Fibroblast of lung (primary cell): ENCODE data around the gene NFIC. TPM values are rescaled to one million over a fixed set of nuclear protein-coding genes. Genes with fewer than 3 reads are reported as not detected.

Source experiments
- DNase-seq, 2 donors: peaks; one replicate each; pipeline versions ENCODE4 v3.0.0 to v3.0.0-alpha.2; 2010; ENCODE audit warnings: low read depth in 2 of 2
- H2AFZ ChIP-seq: 2 replicates; pipeline ENCODE4 v1.5.1; 2012; ENCODE audit warnings: low read length, control low read depth, inconsistent platforms
- H3K27ac ChIP-seq: 2 replicates; pipeline ENCODE4 v1.5.1; 2011; ENCODE audit warnings: low read length, control low read depth; ENCODE audit not compliant: insufficient read depth
- H3K27me3 ChIP-seq: 2 replicates; pipeline ENCODE4 v1.5.1; 2011; ENCODE audit warnings: mild to moderate bottlenecking, low read length; ENCODE audit not compliant: control insufficient read depth, insufficient read depth
- H3K36me3 ChIP-seq: 2 replicates; pipeline ENCODE4 v1.5.1; 2011; ENCODE audit warnings: low read length; ENCODE audit not compliant: control insufficient read depth, insufficient read depth
- H3K4me1 ChIP-seq: 2 replicates; pipeline ENCODE4 v1.5.1; 2011; ENCODE audit warnings: low read length; ENCODE audit not compliant: control insufficient read depth, insufficient read depth; ENCODE audit errors: extremely low read depth
- H3K4me2 ChIP-seq: 2 replicates; pipeline ENCODE4 v1.5.1; 2011; ENCODE audit warnings: low read length, control low read depth; ENCODE audit not compliant: insufficient read depth; ENCODE audit errors: extremely low read depth
- H3K4me3 ChIP-seq, 4 experiments: fragments of 200-600 bp in 1 of 4; sonication (generic) in 1 of 4; replicated peaks in 1 of 4; 2 replicates each; pipeline ENCODE4 v1.5.1; 2011 to 2016; ENCODE audit warnings: low read length in 4 of 4, low read depth in 3 of 4, mild to moderate bottlenecking in 3 of 4, control low read depth in 2 of 4, inconsistent platforms in 1 of 4, mixed read lengths in 1 of 4; ENCODE audit not compliant: insufficient read depth in 1 of 4; ENCODE audit errors: control extremely low read depth in 1 of 4
- H3K79me2 ChIP-seq: 2 replicates; pipeline ENCODE4 v1.5.1; 2012; ENCODE audit warnings: mild to moderate bottlenecking, low read length, inconsistent platforms; ENCODE audit not compliant: control insufficient read depth, insufficient read depth
- H3K9ac ChIP-seq: 2 replicates; pipeline ENCODE4 v1.5.1; 2011; ENCODE audit warnings: mild to moderate bottlenecking, low read length, control low read depth; ENCODE audit not compliant: insufficient read depth
- H3K9me3 ChIP-seq: 2 replicates; pipeline ENCODE4 v1.5.1; 2012; ENCODE audit warnings: low read depth, low read length; ENCODE audit not compliant: control insufficient read depth, insufficient read depth
- H4K20me1 ChIP-seq: 2 replicates; pipeline ENCODE4 v1.5.1; 2011; ENCODE audit warnings: low read length; ENCODE audit not compliant: control insufficient read depth, insufficient read depth; ENCODE audit errors: extremely low read depth
- CTCF ChIP-seq, 2 donors: IDR thresholded peaks in 1 of 2; conservative IDR thresholded peaks in 1 of 2; 1 replicate in 1 of 2; 2 replicates in 1 of 2; pipeline ENCODE4 v1.5.1; 2011 to 2012; ENCODE audit warnings: low read length in 2 of 2, control low read depth in 1 of 2, inconsistent platforms in 1 of 2, low read depth in 1 of 2, mild to moderate bottlenecking in 1 of 2
- EZH2 ChIP-seq: IDR thresholded peaks from 2 replicates; pipeline ENCODE4 v1.5.1; 2012; ENCODE audit warnings: low read length, control low read depth, mild to moderate bottlenecking; ENCODE audit errors: missing control alignments
- polyA plus RNA-seq, 2 donors: library from polyadenylated mRNA; depleted of rRNA in 1 of 2; stranded (reverse) in 1 of 2; unstranded in 1 of 2; fragments of >200 nt; gene quantifications; 2 replicates each; pipeline ENCODE4 v1.2.1, GENCODE V29; 2011 to 2012; ENCODE audit warnings: missing spikeins in 1 of 2
- total RNA-seq: library from RNA; depleted of rRNA; stranded (reverse); fragments of >200 nt; gene quantifications from 2 replicates; pipeline ENCODE4 v1.2.1, GENCODE V29; 2014

NFIC gene
- total and polyA plus RNA-seq, 2 donors (not counting 1 experiment from before 2014, with no cell fraction given) = 7.9 to 66.4 TPM

GRCh38 chr19:3458229-3459088 lies 92.1 kb downstream of the NFIC start:
- Histone ChIP-seq H4K20me1 (no peaks in the 10 kb centered on the region), H3K27me3 (no peaks in the 10 kb centered on the region), H3K4me2 (no peak overlapping the region), H3K36me3 (peaks cover 28% of the 10 kb centered on the region), H3K27ac (peak overlapping the region; percentile 85), H3K9me3 (no peaks in the 10 kb centered on the region), H2AFZ (no peak overlapping the region), H3K79me2 (peaks cover 27% of the 10 kb centered on the region), H3K9ac (no peak overlapping the region), H3K4me1 (peaks cover 20% of the 10 kb centered on the region), H3K4me3 (no peak overlapping the region)
- TF ChIP-seq CTCF (conservative IDR thresholded peaks at IDR 0.05 in 1 of 2, IDR thresholded peaks at IDR 0.05 in 1 of 2; ENCODE audit: low read depth in 1 of 2, low read length in 2 of 2) (no peak), EZH2 (no peak)
- peak; percentile 36 to 69 for DNase-seq

GRCh38 chr19:3459089-3459881 lies 92.9 kb downstream of the NFIC start:
- H4K20me1 ChIP-seq = no peaks in the 10 kb centered on the region
- no peak for TF ChIP-seq CTCF (conservative IDR thresholded peaks at IDR 0.05 in 1 of 2, IDR thresholded peaks at IDR 0.05 in 1 of 2; ENCODE audit: low read depth in 1 of 2, low read length in 2 of 2)
- TF ChIP-seq EZH2 = no peak
- peak; percentile 95 to 97 for DNase-seq
- H3K36me3 ChIP-seq = peaks cover 22% of the 10 kb centered on the region
- H2AFZ ChIP-seq = no peak overlapping the region
- H3K27me3 ChIP-seq = no peaks in the 10 kb centered on the region
- H3K79me2 ChIP-seq = peaks cover 21% of the 10 kb centered on the region
- H3K9me3 ChIP-seq = no peaks in the 10 kb centered on the region
- peak overlapping the region; percentile 85 for H3K27ac ChIP-seq
- H3K4me2 ChIP-seq = peak overlapping the region; percentile 32
- peaks cover 20% of the 10 kb centered on the region for H3K4me1 ChIP-seq
- peak overlapping the region; percentile 60 for H3K9ac ChIP-seq
- H3K4me3 ChIP-seq = no peak overlapping the region

GRCh38 chr19:3459965-3460582 lies 93.7 kb downstream of the NFIC start:
- no peak overlapping the region for H3K4me3 ChIP-seq
- no peaks in the 10 kb centered on the region for H4K20me1 ChIP-seq
- no peak for DNase-seq
- no peaks in the 10 kb centered on the region for H3K27me3 ChIP-seq
- peak overlapping the region; percentile 32 for H3K4me2 ChIP-seq
- H3K9ac ChIP-seq = peak overlapping the region; percentile 40
- H3K4me1 ChIP-seq = peaks cover 20% of the 10 kb centered on the region
- TF ChIP-seq EZH2 (no peak), CTCF (conservative IDR thresholded peaks at IDR 0.05 in 1 of 2, IDR thresholded peaks at IDR 0.05 in 1 of 2; ENCODE audit: low read depth in 1 of 2, low read length in 2 of 2) (no peak)
- H2AFZ ChIP-seq = no peak overlapping the region
- H3K27ac ChIP-seq = peak overlapping the region; percentile 85
- no peaks in the 10 kb centered on the region for H3K9me3 ChIP-seq
- H3K79me2 ChIP-seq = peaks cover 16% of the 10 kb centered on the region
- peaks cover 14% of the 10 kb centered on the region for H3K36me3 ChIP-seq
